ENCODE measurements around the gene NUPR1.
"Not testable (repeated sequence)": the region's sequence is repeated elsewhere in the genome, so short reads cannot be mapped to it uniquely, and the experiment has no call there.

The NUPR1 gene

GRCh38 chr16:28554634-28555423 lies 16.1 kb upstream of the NUPR1 start:
- H3K9me3 ChIP-seq (ENCODE audit: control insufficient read depth, insufficient read depth, low read depth, low read length), result no peaks in the 10 kb centered on the region
- H3K36me3 ChIP-seq (ENCODE audit: control insufficient read depth, insufficient read depth, low read length), result peaks cover 6% of the 10 kb centered on the region; the same call in 1 of the 2 replicates
- no peak overlapping the region for H3K9ac ChIP-seq (ENCODE audit: low read length)
- H3K27ac ChIP-seq (ENCODE audit: low read depth, low read length), result no peak overlapping the region
- no peaks in the 10 kb centered on the region for H3K27me3 ChIP-seq (ENCODE audit: control insufficient read depth, insufficient read depth, low read length)
- H3K4me1 ChIP-seq (ENCODE audit: control insufficient read depth, insufficient read depth, low read length), result peaks cover 4% of the 10 kb centered on the region; the same call in 1 of the 2 replicates
- H3K4me3 ChIP-seq (ENCODE audit: low read depth, low read length), result peak overlapping the region; percentile 47

- Histone ChIP-seq H3K27ac (ENCODE audit: low read depth, low read length) (peak within 1 kb of the TSS; percentile 88), H3K4me3 (ENCODE audit: low read depth, low read length) (peak within 1 kb of the TSS; percentile 85), H3K9ac (ENCODE audit: low read length) (peak within 1 kb of the TSS; percentile 100), H3K27me3 (ENCODE audit: control insufficient read depth, insufficient read depth, low read length) (no peaks in the 10 kb centered on the region), H3K9me3 (ENCODE audit: control insufficient read depth, insufficient read depth, low read depth, low read length) (no peaks in the 10 kb centered on the region), H3K4me1 (ENCODE audit: control insufficient read depth, insufficient read depth, low read length) (peaks cover 4% of the 10 kb centered on the region; the same call in 1 of the 2 replicates), H3K36me3 (ENCODE audit: control insufficient read depth, insufficient read depth, low read length) (0 out of 2 replicates have a peak, but pooled peaks cover 3% of the 10 kb centered on the region)
Measured at GRCh38 chr16:28553776-28554633, 15.2 kb upstream of the NUPR1 start, which contains the start of gene SGF29. Gene SGF29 (plus strand): TSS chr16:28553920. CDS start chr16:28581070, 27,150 bp downstream.

- no peak overlapping the region for H3K27ac ChIP-seq (ENCODE audit: low read depth, low read length)
Measured at GRCh38 chr16:28549301-28549899, 10.6 kb upstream of the NUPR1 start.

GRCh38 chr16:28548306-28548802 lies 9.6 kb upstream of the NUPR1 start:
- H3K9me3 ChIP-seq (ENCODE audit: control insufficient read depth, insufficient read depth, low read depth, low read length), result no peaks in the 10 kb centered on the region
- H3K36me3 ChIP-seq (ENCODE audit: control insufficient read depth, insufficient read depth, low read length), result no peaks in the 10 kb centered on the region
- no peak overlapping the region for H3K4me3 ChIP-seq (ENCODE audit: low read depth, low read length)
- H3K9ac ChIP-seq (ENCODE audit: low read length), result no peak overlapping the region
- no peak overlapping the region for H3K27ac ChIP-seq (ENCODE audit: low read depth, low read length)
- H3K27me3 ChIP-seq (ENCODE audit: control insufficient read depth, insufficient read depth, low read length), result no peaks in the 10 kb centered on the region
- no peaks in the 10 kb centered on the region for H3K4me1 ChIP-seq (ENCODE audit: control insufficient read depth, insufficient read depth, low read length)

More at GRCh38 chr16:28549301-28549899, 10.6 kb upstream of the NUPR1 start:
- Histone ChIP-seq H3K36me3 (ENCODE audit: control insufficient read depth, insufficient read depth, low read length) (no peaks in the 10 kb centered on the region), H3K4me1 (ENCODE audit: control insufficient read depth, insufficient read depth, low read length) (peaks cover under 1% of the 10 kb centered on the region; the same call in 1 of the 2 replicates), H3K27me3 (ENCODE audit: control insufficient read depth, insufficient read depth, low read length) (no peaks in the 10 kb centered on the region), H3K9ac (ENCODE audit: low read length) (no peak overlapping the region), H3K4me3 (ENCODE audit: low read depth, low read length) (no peak overlapping the region), H3K9me3 (ENCODE audit: control insufficient read depth, insufficient read depth, low read depth, low read length) (no peaks in the 10 kb centered on the region)

GRCh38 chr16:28546626-28547025 lies 7.9 kb upstream of the NUPR1 start:
- H3K36me3 ChIP-seq (ENCODE audit: control insufficient read depth, insufficient read depth, low read length), result no peaks in the 10 kb centered on the region
- no peaks in the 10 kb centered on the region for H3K4me1 ChIP-seq (ENCODE audit: control insufficient read depth, insufficient read depth, low read length)
- no peaks in the 10 kb centered on the region for H3K27me3 ChIP-seq (ENCODE audit: control insufficient read depth, insufficient read depth, low read length)
- H3K27ac ChIP-seq (ENCODE audit: low read depth, low read length), result no peak overlapping the region
- no peak overlapping the region for H3K9ac ChIP-seq (ENCODE audit: low read length)
- H3K4me3 ChIP-seq (ENCODE audit: low read depth, low read length), result no peak overlapping the region
- no peaks in the 10 kb centered on the region for H3K9me3 ChIP-seq (ENCODE audit: control insufficient read depth, insufficient read depth, low read depth, low read length)

GRCh38 chr16:28545964-28546363 lies 7.2 kb upstream of the NUPR1 start:
- H3K27ac ChIP-seq (ENCODE audit: low read depth, low read length); H3K4me1 ChIP-seq (ENCODE audit: control insufficient read depth, insufficient read depth, low read length); H3K27me3 ChIP-seq (ENCODE audit: control insufficient read depth, insufficient read depth, low read length); H3K4me3 ChIP-seq (ENCODE audit: low read depth, low read length); H3K36me3 ChIP-seq (ENCODE audit: control insufficient read depth, insufficient read depth, low read length); H3K9ac ChIP-seq (ENCODE audit: low read length); H3K9me3 ChIP-seq (ENCODE audit: control insufficient read depth, insufficient read depth, low read depth, low read length): not testable (repeated sequence)

- no peaks in the 10 kb centered on the region for H3K4me1 ChIP-seq (ENCODE audit: control insufficient read depth, insufficient read depth, low read length)
- no peaks in the 10 kb centered on the region for H3K27me3 ChIP-seq (ENCODE audit: control insufficient read depth, insufficient read depth, low read length)
- no peak overlapping the region for H3K9ac ChIP-seq (ENCODE audit: low read length)
- no peak overlapping the region for H3K27ac ChIP-seq (ENCODE audit: low read depth, low read length)
- no peaks in the 10 kb centered on the region for H3K9me3 ChIP-seq (ENCODE audit: control insufficient read depth, insufficient read depth, low read depth, low read length)
- H3K4me3 ChIP-seq (ENCODE audit: low read depth, low read length), result no peak overlapping the region
- no peaks in the 10 kb centered on the region for H3K36me3 ChIP-seq (ENCODE audit: control insufficient read depth, insufficient read depth, low read length)
Measured at GRCh38 chr16:28544998-28545397, 6.2 kb upstream of the NUPR1 start.

- H3K4me1 ChIP-seq (ENCODE audit: control insufficient read depth, insufficient read depth, low read length), result no peaks in the 10 kb centered on the region
- no peak overlapping the region for H3K27ac ChIP-seq (ENCODE audit: low read depth, low read length)
- no peak overlapping the region for H3K4me3 ChIP-seq (ENCODE audit: low read depth, low read length)
- no peak overlapping the region for H3K9ac ChIP-seq (ENCODE audit: low read length)
- H3K9me3 ChIP-seq (ENCODE audit: control insufficient read depth, insufficient read depth, low read depth, low read length), result no peaks in the 10 kb centered on the region
- no peaks in the 10 kb centered on the region for H3K27me3 ChIP-seq (ENCODE audit: control insufficient read depth, insufficient read depth, low read length)
- no peaks in the 10 kb centered on the region for H3K36me3 ChIP-seq (ENCODE audit: control insufficient read depth, insufficient read depth, low read length)
Measured at GRCh38 chr16:28543072-28543471, 4.3 kb upstream of the NUPR1 start.

GRCh38 chr16:28542646-28543045 lies 3.9 kb upstream of the NUPR1 start:
- Histone ChIP-seq H3K36me3 (ENCODE audit: control insufficient read depth, insufficient read depth, low read length) (no peaks in the 10 kb centered on the region), H3K9me3 (ENCODE audit: control insufficient read depth, insufficient read depth, low read depth, low read length) (no peaks in the 10 kb centered on the region), H3K4me1 (ENCODE audit: control insufficient read depth, insufficient read depth, low read length) (no peaks in the 10 kb centered on the region), H3K4me3 (ENCODE audit: low read depth, low read length) (no peak overlapping the region), H3K9ac (ENCODE audit: low read length) (no peak overlapping the region), H3K27me3 (ENCODE audit: control insufficient read depth, insufficient read depth, low read length) (no peaks in the 10 kb centered on the region), H3K27ac (ENCODE audit: low read depth, low read length) (no peak overlapping the region)

- Histone ChIP-seq H3K4me1 (ENCODE audit: control insufficient read depth, insufficient read depth, low read length) (no peaks in the 10 kb centered on the region), H3K4me3 (ENCODE audit: low read depth, low read length) (no peak overlapping the region), H3K27ac (ENCODE audit: low read depth, low read length) (no peak overlapping the region), H3K9ac (ENCODE audit: low read length) (no peak overlapping the region), H3K36me3 (ENCODE audit: control insufficient read depth, insufficient read depth, low read length) (no peaks in the 10 kb centered on the region), H3K27me3 (ENCODE audit: control insufficient read depth, insufficient read depth, low read length) (no peaks in the 10 kb centered on the region), H3K9me3 (ENCODE audit: control insufficient read depth, insufficient read depth, low read depth, low read length) (no peaks in the 10 kb centered on the region)
Measured at GRCh38 chr16:28540346-28540745, 1.6 kb upstream of the NUPR1 start.

Measured in HUES6 (cell line).